ENCODE data around the gene GBA2. TPM values are rescaled to one million over a fixed set of nuclear protein-coding genes. Genes with fewer than 3 reads are reported as not detected.

The GBA2 gene
- polyA plus RNA-seq, 1 of the 3 experiments (the other 2 are of a cell fraction) = 71.5 TPM

DNA sequence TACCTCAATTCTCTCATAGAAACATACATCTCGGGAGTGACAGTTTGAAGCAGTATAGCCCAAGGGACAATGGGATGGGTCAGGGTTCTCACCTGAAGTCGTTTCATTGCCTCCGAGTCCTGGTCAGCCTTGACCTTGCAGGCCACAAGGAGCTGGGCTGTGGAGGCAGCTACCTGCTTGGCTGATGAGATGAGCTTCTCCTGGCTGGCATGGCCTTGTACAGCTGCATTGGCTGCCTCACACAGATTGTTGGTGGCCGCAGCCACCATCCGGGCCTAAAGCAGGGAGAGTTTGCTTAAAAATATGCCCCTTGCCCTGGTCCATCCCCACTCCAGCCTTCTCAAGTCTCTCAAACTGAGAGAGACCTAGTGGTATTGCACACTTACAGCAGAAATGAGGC, 50.8 kb downstream of the GBA2 start:
- H4K20me1 ChIP-seq (ENCODE audit: insufficient read depth) = no peaks in the 10 kb centered on the region
- H3K9me2 ChIP-seq = no peaks in the 10 kb centered on the region
- H3K4me3 ChIP-seq (ENCODE audit: low read depth in 2 of 2, low read length in 1 of 2) = no peak overlapping the region
- H3K79me2 ChIP-seq (ENCODE audit: insufficient read depth) = no peaks in the 10 kb centered on the region
- no peak overlapping the region for H2AFZ ChIP-seq (ENCODE audit: low read depth)
- no peak for DNase-seq
- no peak overlapping the region for H3K9ac ChIP-seq
- peaks cover 50 to 63% of the 10 kb centered on the region in 2 experiments for H3K36me3 ChIP-seq (replicated peaks in 1 of 2; ENCODE audit: control insufficient read depth in 1 of 2, insufficient read depth in 2 of 2, low read length in 1 of 2)
- TF ChIP-seq FOXJ3 (CRISPR knock-in tag; IDR thresholded peaks at IDR 0.05) = no peak
- TF ChIP-seq, protein P1, sequence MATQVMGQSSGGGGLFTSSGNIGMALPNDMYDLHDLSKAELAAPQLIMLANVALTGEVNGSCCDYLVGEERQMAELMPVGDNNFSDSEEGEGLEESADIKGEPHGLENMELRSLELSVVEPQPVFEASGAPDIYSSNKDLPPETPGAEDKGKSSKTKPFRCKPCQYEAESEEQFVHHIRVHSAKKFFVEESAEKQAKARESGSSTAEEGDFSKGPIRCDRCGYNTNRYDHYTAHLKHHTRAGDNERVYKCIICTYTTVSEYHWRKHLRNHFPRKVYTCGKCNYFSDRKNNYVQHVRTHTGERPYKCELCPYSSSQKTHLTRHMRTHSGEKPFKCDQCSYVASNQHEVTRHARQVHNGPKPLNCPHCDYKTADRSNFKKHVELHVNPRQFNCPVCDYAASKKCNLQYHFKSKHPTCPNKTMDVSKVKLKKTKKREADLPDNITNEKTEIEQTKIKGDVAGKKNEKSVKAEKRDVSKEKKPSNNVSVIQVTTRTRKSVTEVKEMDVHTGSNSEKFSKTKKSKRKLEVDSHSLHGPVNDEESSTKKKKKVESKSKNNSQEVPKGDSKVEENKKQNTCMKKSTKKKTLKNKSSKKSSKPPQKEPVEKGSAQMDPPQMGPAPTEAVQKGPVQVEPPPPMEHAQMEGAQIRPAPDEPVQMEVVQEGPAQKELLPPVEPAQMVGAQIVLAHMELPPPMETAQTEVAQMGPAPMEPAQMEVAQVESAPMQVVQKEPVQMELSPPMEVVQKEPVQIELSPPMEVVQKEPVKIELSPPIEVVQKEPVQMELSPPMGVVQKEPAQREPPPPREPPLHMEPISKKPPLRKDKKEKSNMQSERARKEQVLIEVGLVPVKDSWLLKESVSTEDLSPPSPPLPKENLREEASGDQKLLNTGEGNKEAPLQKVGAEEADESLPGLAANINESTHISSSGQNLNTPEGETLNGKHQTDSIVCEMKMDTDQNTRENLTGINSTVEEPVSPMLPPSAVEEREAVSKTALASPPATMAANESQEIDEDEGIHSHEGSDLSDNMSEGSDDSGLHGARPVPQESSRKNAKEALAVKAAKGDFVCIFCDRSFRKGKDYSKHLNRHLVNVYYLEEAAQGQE (IDR thresholded peaks at IDR 0.05; ENCODE audit: low read depth, low read length) = no peak
- TF ChIP-seq, protein P2, sequence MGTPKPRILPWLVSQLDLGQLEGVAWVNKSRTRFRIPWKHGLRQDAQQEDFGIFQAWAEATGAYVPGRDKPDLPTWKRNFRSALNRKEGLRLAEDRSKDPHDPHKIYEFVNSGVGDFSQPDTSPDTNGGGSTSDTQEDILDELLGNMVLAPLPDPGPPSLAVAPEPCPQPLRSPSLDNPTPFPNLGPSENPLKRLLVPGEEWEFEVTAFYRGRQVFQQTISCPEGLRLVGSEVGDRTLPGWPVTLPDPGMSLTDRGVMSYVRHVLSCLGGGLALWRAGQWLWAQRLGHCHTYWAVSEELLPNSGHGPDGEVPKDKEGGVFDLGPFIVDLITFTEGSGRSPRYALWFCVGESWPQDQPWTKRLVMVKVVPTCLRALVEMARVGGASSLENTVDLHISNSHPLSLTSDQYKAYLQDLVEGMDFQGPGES (IDR thresholded peaks at IDR 0.05; ENCODE audit: low read depth, low read length) = no peak
- TF ChIP-seq RAD21 (IDR thresholded peaks at IDR 0.05; ENCODE audit: low read length) = no peak
- TF ChIP-seq RFX5 (IDR thresholded peaks at IDR 0.05; ENCODE audit: low read length) = no peak
- no peak for TF ChIP-seq SMC3 (IDR thresholded peaks at IDR 0.05; ENCODE audit: low read depth, low read length)
- TF ChIP-seq, protein P3, sequence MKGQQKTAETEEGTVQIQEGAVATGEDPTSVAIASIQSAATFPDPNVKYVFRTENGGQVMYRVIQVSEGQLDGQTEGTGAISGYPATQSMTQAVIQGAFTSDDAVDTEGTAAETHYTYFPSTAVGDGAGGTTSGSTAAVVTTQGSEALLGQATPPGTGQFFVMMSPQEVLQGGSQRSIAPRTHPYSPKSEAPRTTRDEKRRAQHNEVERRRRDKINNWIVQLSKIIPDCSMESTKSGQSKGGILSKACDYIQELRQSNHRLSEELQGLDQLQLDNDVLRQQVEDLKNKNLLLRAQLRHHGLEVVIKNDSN (IDR thresholded peaks at IDR 0.05; ENCODE audit: borderline replicate concordance, low read depth) = no peak
- TF ChIP-seq POLR2AphosphoS5 (IDR thresholded peaks at IDR 0.05; ENCODE audit: low read depth, low read length) = no peak
- TF ChIP-seq GATA2 (CRISPR knock-in tag; IDR thresholded peaks at IDR 0.05) = no peak
- TF ChIP-seq MEF2A (IDR thresholded peaks at IDR 0.05; ENCODE audit: borderline replicate concordance, low read depth) = no peak
- no peak for TF ChIP-seq FOSL2 (IDR thresholded peaks at IDR 0.05; ENCODE audit: borderline replicate concordance, low read depth)
- TF ChIP-seq MXI1 (IDR thresholded peaks at IDR 0.05; ENCODE audit: low read depth, low read length) = no peak
- TF ChIP-seq, protein P4, sequence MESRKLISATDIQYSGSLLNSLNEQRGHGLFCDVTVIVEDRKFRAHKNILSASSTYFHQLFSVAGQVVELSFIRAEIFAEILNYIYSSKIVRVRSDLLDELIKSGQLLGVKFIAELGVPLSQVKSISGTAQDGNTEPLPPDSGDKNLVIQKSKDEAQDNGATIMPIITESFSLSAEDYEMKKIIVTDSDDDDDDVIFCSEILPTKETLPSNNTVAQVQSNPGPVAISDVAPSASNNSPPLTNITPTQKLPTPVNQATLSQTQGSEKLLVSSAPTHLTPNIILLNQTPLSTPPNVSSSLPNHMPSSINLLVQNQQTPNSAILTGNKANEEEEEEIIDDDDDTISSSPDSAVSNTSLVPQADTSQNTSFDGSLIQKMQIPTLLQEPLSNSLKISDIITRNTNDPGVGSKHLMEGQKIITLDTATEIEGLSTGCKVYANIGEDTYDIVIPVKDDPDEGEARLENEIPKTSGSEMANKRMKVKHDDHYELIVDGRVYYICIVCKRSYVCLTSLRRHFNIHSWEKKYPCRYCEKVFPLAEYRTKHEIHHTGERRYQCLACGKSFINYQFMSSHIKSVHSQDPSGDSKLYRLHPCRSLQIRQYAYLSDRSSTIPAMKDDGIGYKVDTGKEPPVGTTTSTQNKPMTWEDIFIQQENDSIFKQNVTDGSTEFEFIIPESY (IDR thresholded peaks at IDR 0.05; ENCODE audit: borderline replicate concordance, low read depth) = no peak
- TF ChIP-seq ELF1 (IDR thresholded peaks at IDR 0.05) = no peak
- TF ChIP-seq RXRA (IDR thresholded peaks at IDR 0.05; ENCODE audit: borderline replicate concordance, low read depth) = no peak
- no peak for TF ChIP-seq EZH2phosphoT487 (IDR thresholded peaks at IDR 0.05; ENCODE audit: borderline replicate concordance, low read depth)
- TF ChIP-seq TEAD4 (IDR thresholded peaks at IDR 0.05; ENCODE audit: borderline replicate concordance, insufficient read depth) = no peak
- no peaks in the 10 kb centered on the region for H3K9me3 ChIP-seq
- H3K27me3 ChIP-seq (ENCODE audit: insufficient read depth) = no peaks in the 10 kb centered on the region
- WGBS (ENCODE audit: low lambda C conversion rate) = 100% methylated on average over 3 of the region's 5 CpGs
- ChIA-PET CTCF (interaction anchor here (0.9 to 8.3 kb wide), 7 partner anchors 11 to 86 kb away, joined by 3 to 183 read pairs (median 30); partner anchors contain the start of genes ARHGEF39, CCDC107, CREB3 and RMRP), POLR2A (no interaction called here)
- H3F3A ChIP-seq (replicated peaks; ENCODE audit: insufficient read depth) = peaks cover 49% of the 10 kb centered on the region
- no peak overlapping the region for H3K27ac ChIP-seq (ENCODE audit: low read depth in 2 of 2, low read length in 1 of 2)
- no peaks in the 10 kb centered on the region for H3K4me1 ChIP-seq (ENCODE audit: control insufficient read depth in 1 of 2, insufficient read depth in 2 of 2, low read depth in 1 of 2, low read length in 1 of 2)
- H3K4me2 ChIP-seq = no peak overlapping the region

Data from SK-N-SH (cell line).